Spleen (tissue), 11 donors: ENCODE results near the gene RNF19B. TPM values are rescaled to one million over a fixed set of nuclear protein-coding genes. Genes with fewer than 3 reads are reported as not detected.

Source experiments
- DNase-seq: peaks from one replicate; pipeline ENCODE4 v3.0.0-alpha.2; 2020
- H3K27ac ChIP-seq, 8 donors: fragments of 200-600 bp; sonication (generic) in 7 of 8; 1 replicate in 4 of 8; 2 replicates in 4 of 8; pipeline versions ENCODE4 v1.5.0 to v1.8.0; 2016 to 2021; ENCODE audit warnings: inconsistent platforms in 4 of 8, mild to moderate bottlenecking in 4 of 8, moderate library complexity in 1 of 8
- H3K27me3 ChIP-seq, 7 donors: fragments of 200-600 bp; sonication (generic) in 6 of 7; replicated peaks in 1 of 7; 1 replicate in 4 of 7; 2 replicates in 3 of 7; pipeline versions ENCODE4 v1.5.0 to v1.8.0; 2016 to 2021; ENCODE audit warnings: inconsistent platforms in 3 of 7, mild to moderate bottlenecking in 1 of 7
- H3K36me3 ChIP-seq, 6 donors: fragments of 200-600 bp; sonication (generic) in 5 of 6; 1 replicate in 4 of 6; 2 replicates in 2 of 6; pipeline versions ENCODE4 v1.5.0 to v1.8.0; 2016 to 2021; ENCODE audit warnings: inconsistent platforms in 2 of 6
- H3K4me1 ChIP-seq, 6 donors: fragments of 200-600 bp; sonication (generic) in 5 of 6; 1 replicate in 3 of 6; 2 replicates in 3 of 6; pipeline versions ENCODE4 v1.5.0 to v1.8.0; 2016 to 2021; ENCODE audit warnings: inconsistent platforms in 3 of 6
- H3K4me3 ChIP-seq, 8 donors: fragments of 200-600 bp; sonication (generic) in 7 of 8; 1 replicate in 4 of 8; 2 replicates in 4 of 8; pipeline versions ENCODE4 v1.5.0 to v1.8.0; 2016 to 2021; ENCODE audit warnings: inconsistent platforms in 4 of 8, mild to moderate bottlenecking in 4 of 8, moderate library complexity in 2 of 8
- H3K9me3 ChIP-seq, 8 donors: fragments of 200-600 bp; sonication (generic) in 7 of 8; 1 replicate in 4 of 8; 2 replicates in 4 of 8; pipeline versions ENCODE4 v1.5.0 to v1.8.0; 2016 to 2021; ENCODE audit warnings: inconsistent platforms in 4 of 8
- CTCF ChIP-seq, 11 experiments: fragments of 200-600 bp in 7 of 11; fragments of 450-650 bp in 4 of 11; sonication (generic) in 4 of 11; IDR thresholded peaks in 8 of 11; conservative IDR thresholded peaks in 3 of 11; 1 replicate in 7 of 11; 2 replicates in 4 of 11; pipeline versions ENCODE4 v1.4.0 to v1.8.0; 2016 to 2021; ENCODE audit warnings: antibody characterized with exemption in 11 of 11, inconsistent platforms in 4 of 11, mild to moderate bottlenecking in 1 of 11
- POLR2A ChIP-seq, 3 donors: fragments of 450-650 bp; IDR thresholded peaks; one replicate each; pipeline ENCODE4 v1.5.1; 2017; ENCODE audit warnings: antibody characterized with exemption in 3 of 3, mild to moderate bottlenecking in 1 of 3
- POLR2AphosphoS5 ChIP-seq, 3 donors: sonication (generic); formaldehyde crosslinking; IDR thresholded peaks; one replicate each; pipeline ENCODE4 v1.5.1; 2017; ENCODE audit warnings: antibody characterized with exemption in 3 of 3
- WGBS, 5 donors: extraction: QIAGEN DNeasy Blood & Tissue Kit in 3 of 5; methylation state at CpG; one replicate each; pipeline versions ENCODE4 v1.1.5 to v1.1.7; 2013 to 2018; 5-methylcytosine and 5-hydroxymethylcytosine counted together
- intact Hi-C: fragments of 100-400 bp; cut with DNase I; formaldehyde crosslinking; loops from one replicate; pipeline ENCODE4 v1.15.0; 2023; ENCODE audit warnings: low total_unique reads
- polyA plus RNA-seq, 3 donors: library from polyadenylated mRNA; stranded (reverse); fragments of 200-250 nt; gene quantifications; one replicate each; pipeline ENCODE4 v1.2.1, GENCODE V29; 2013
- total RNA-seq, 7 donors: library from RNA; depleted of rRNA in 3 of 7; stranded (reverse); fragments of >200 nt in 3 of 7; fragmentation: NEBNext Ultra II Directional in 4 of 7; extraction: Animal tissue kit (Norgen Biotek cat#: 25700) in 4 of 7; gene quantifications; one replicate each; pipeline versions ENCODE4 v1.1.0 to v1.2.1, GENCODE V29; 2016 to 2021
- donor health status: healthy with polysubstance abuse.
- donor health status: DM: no; HTN: no; CAD: no; lungs with moderate emphysema.
- donor health status: DM: no; HTN: no; CAD: no.
- donor health status: Bipolar disorder and iron deficiency.
- donor health status: healthy.
- donor health status: DM: no; HTN: no; CAD: no.
- donor health status: DM: yes; HTN: yes; CAD: no.

Gene RNF19B
- total and polyA plus RNA-seq, 10 donors: 3.6 to 38.4 (median 25.6) TPM

GRCh38 chr1:32948390-32948722, 16.3 kb downstream of the RNF19B start:
- no peak for TF ChIP-seq POLR2A (IDR thresholded peaks at IDR 0.05)
- no peak for TF ChIP-seq POLR2AphosphoS5 (IDR thresholded peaks at IDR 0.05)
- TF ChIP-seq CTCF (IDR thresholded peaks at IDR 0.05 in 8 of 11, conservative IDR thresholded peaks at IDR 0.05 in 3 of 11): no peak
- WGBS, 5 donors: 94 to 98% (median 97%) methylated on average over 1 of the region's 1 CpG
- intact Hi-C loops: no loop called here

GRCh38 chr1:32947669-32948389, 16.8 kb downstream of the RNF19B start:
- intact Hi-C loops: no loop called here
- Histone ChIP-seq H3K9me3 (no peaks in the 10 kb centered on the region), H3K4me1 (peaks cover 0 to 28% (median 12%) of the 10 kb centered on the region in 6 donors), H3K4me3 (no peak overlapping the region), H3K27ac (no peak overlapping the region), H3K27me3 (no peaks in the 10 kb centered on the region), H3K36me3 (peaks cover 0 to 72% (median 52%) of the 10 kb centered on the region in 6 donors)
- WGBS, 5 donors: 86 to 89% (median 86%) methylated on average over 6 of the region's 6 CpGs
- no peak for DNase-seq
- TF ChIP-seq POLR2AphosphoS5 (IDR thresholded peaks at IDR 0.05) (no peak), POLR2A (IDR thresholded peaks at IDR 0.05) (no peak), CTCF (IDR thresholded peaks at IDR 0.05 in 8 of 11, conservative IDR thresholded peaks at IDR 0.05 in 3 of 11) (no peak)

More at GRCh38 chr1:32948390-32948722, 16.3 kb downstream of the RNF19B start:
- Histone ChIP-seq H3K4me3 (no peak overlapping the region), H3K9me3 (no peaks in the 10 kb centered on the region), H3K36me3 (peaks cover 0 to 67% (median 46%) of the 10 kb centered on the region in 6 donors), H3K27me3 (no peaks in the 10 kb centered on the region), H3K27ac (peak overlapping the region in 2 of 8 donors; percentile 16 to 36), H3K4me1 (peaks cover 0 to 28% (median 16%) of the 10 kb centered on the region in 6 donors)
- DNase-seq: no peak

GRCh38 chr1:32946413-32946812, 18.2 kb downstream of the RNF19B start:
- no peak overlapping the region for H3K27ac ChIP-seq
- 76 to 100% (median 96%) methylated on average over 2 of the region's 2 CpGs for WGBS, 5 donors

More at GRCh38 chr1:32946413-32946812, 18.2 kb downstream of the RNF19B start:
- H3K9me3 ChIP-seq: no peaks in the 10 kb centered on the region
- H3K27me3 ChIP-seq: no peaks in the 10 kb centered on the region
- no peak overlapping the region for H3K4me3 ChIP-seq
- peaks cover 0 to 28% (median 12%) of the 10 kb centered on the region in 6 donors for H3K4me1 ChIP-seq
- DNase-seq: no peak
- TF ChIP-seq CTCF (IDR thresholded peaks at IDR 0.05 in 8 of 11, conservative IDR thresholded peaks at IDR 0.05 in 3 of 11): no peak
- peaks cover 0 to 86% (median 66%) of the 10 kb centered on the region in 6 donors for H3K36me3 ChIP-seq
- intact Hi-C loops: no loop called here
